Caco-2 (cell line): Measurements from ENCODE around the gene TRMT2A. TPM values are rescaled to one million over a fixed set of nuclear protein-coding genes. Genes with fewer than 3 reads are reported as not detected.

Source experiments
- BruUV-seq: library from RNA; stranded (reverse); fragments of 400-500 nt; replicated peaks from 2 replicates; lab custom pipeline; 2021; lab: Mats Ljungman, UMichigan
- CTCF ChIA-PET: fragments of 300-600 bp; sonication (Branson Sonifier 250); formaldehyde crosslinking; loops from one replicate; lab custom pipeline; 2022; ENCODE audit warnings: antibody characterized with exemption; lab: Charles Lee
- POLR2A ChIA-PET: fragments of 300-600 bp; sonication (Branson Sonifier 250); formaldehyde crosslinking; loops from one replicate; lab custom pipeline; 2022; ENCODE audit warnings: antibody characterized with exemption; lab: Charles Lee
- DNase-seq, 2 experiments: peaks; one replicate each; pipeline versions ENCODE4 v3.0.0 to v3.0.0-alpha.2; 2020 to 2022
- H3K27me3 ChIP-seq: replicated peaks from 2 replicates; pipeline ENCODE4 v1.6.0; 2011; ENCODE audit warnings: low read length; ENCODE audit not compliant: control insufficient read depth, insufficient read depth
- H3K36me3 ChIP-seq: 2 replicates; pipeline ENCODE4 v1.5.1; 2011; ENCODE audit warnings: low read length; ENCODE audit not compliant: control insufficient read depth, insufficient read depth
- H3K4me1 ChIP-seq: fragments of 250-450 bp; sonication (Bioruptor Pico); 2 replicates; pipeline ENCODE4 v1.5.1; 2020; ENCODE audit warnings: mild to moderate bottlenecking
- H3K4me3 ChIP-seq: 2 replicates; pipeline ENCODE4 v1.5.1; 2011; ENCODE audit warnings: low read depth, mild to moderate bottlenecking, control low read depth, low read length
- H3K9me3 ChIP-seq: fragments of 250-450 bp; sonication (Bioruptor Pico); 2 replicates; pipeline ENCODE4 v1.5.1; 2020; ENCODE audit warnings: mild to moderate bottlenecking, moderate library complexity
- H3K27ac Mint-ChIP-seq: one replicate; pipeline ENCODE4 v1.8.0; 2022; ENCODE audit warnings: mixed read lengths; ENCODE audit not compliant: unreplicated experiment
- H3K27me3 Mint-ChIP-seq: one replicate; pipeline ENCODE4 v1.8.0; 2022; ENCODE audit warnings: mixed read lengths; ENCODE audit not compliant: insufficient read depth, unreplicated experiment
- H3K36me3 Mint-ChIP-seq: one replicate; pipeline ENCODE4 v1.8.0; 2022; ENCODE audit warnings: mild to moderate bottlenecking, mixed read lengths; ENCODE audit not compliant: insufficient read depth, unreplicated experiment
- H3K4me1 Mint-ChIP-seq: one replicate; pipeline ENCODE4 v1.8.0; 2022; ENCODE audit warnings: low read depth, mixed read lengths; ENCODE audit not compliant: unreplicated experiment
- H3K4me3 Mint-ChIP-seq: one replicate; pipeline ENCODE4 v1.8.0; 2022; ENCODE audit warnings: mild to moderate bottlenecking, moderate library complexity, mixed read lengths; ENCODE audit not compliant: unreplicated experiment
- H3K9me3 Mint-ChIP-seq: one replicate; pipeline ENCODE4 v1.8.0; 2022; ENCODE audit warnings: mixed read lengths; ENCODE audit not compliant: unreplicated experiment
- intact Hi-C: fragments of 100-400 bp; cut with micrococcal nuclease; formaldehyde crosslinking; loops from one replicate; pipeline ENCODE4 v1.10.0; 2022; ENCODE audit not compliant: unreplicated experiment
- total RNA-seq: library from RNA; stranded (reverse); gene quantifications from 2 replicates; pipeline ENCODE4 v1.2.3, GENCODE V29; 2022
- TF ChIP-seq, protein P1 (sequence below), 2 experiments: fragments of 200-600 bp in 1 of 2; IDR thresholded peaks; 1 replicate in 1 of 2; 2 replicates in 1 of 2; pipeline versions ENCODE4 v1.5.1 to v1.8.0; 2011 to 2022; ENCODE audit warnings: antibody characterized with exemption in 1 of 2, control low read depth in 1 of 2, inconsistent platforms in 1 of 2, low read depth in 1 of 2, low read length in 1 of 2, mild to moderate bottlenecking in 1 of 2, moderate library complexity in 1 of 2; ENCODE audit not compliant: insufficient read depth in 1 of 2, severe bottlenecking in 1 of 2, unreplicated experiment in 1 of 2

TRMT2A gene
- total RNA-seq, 1 experiment from 2014 or later, result 41.1 TPM

- intact Hi-C loops, result loop anchor here (10.0 kb wide), 1 partner anchor 152 kb away; no protein-coding TSS in a partner anchor
- Mint-ChIP-seq H3K27me3 (no peaks in the 10 kb centered on the region), H3K4me3 (peak overlapping the region; percentile 81), H3K9me3 (no peaks in the 10 kb centered on the region), H3K4me1 (peaks cover 6% of the 10 kb centered on the region), H3K36me3 (peaks cover 90% of the 10 kb centered on the region), H3K27ac (peak overlapping the region; percentile 87)
- Histone ChIP-seq H3K9me3 (no peaks in the 10 kb centered on the region; the same call in 1 of the 2 replicates), H3K4me1 (peaks cover 22% of the 10 kb centered on the region), H3K4me3 (peak overlapping the region; percentile 81), H3K27me3 (no peaks in the 10 kb centered on the region), H3K36me3 (peaks cover 5% of the 10 kb centered on the region)
- CTCF ChIA-PET, result interaction anchor here (1.3 to 1.4 kb wide), 2 partner anchors 13 to 154 kb away, joined by 3 to 5 read pairs; no protein-coding TSS in a partner anchor
- DNase-seq, result no peak
- POLR2A ChIA-PET, result interaction anchor here (0.6 to 1.2 kb wide), 3 partner anchors 37 to 95 kb away, joined by 3 to 4 read pairs (median 4); partner anchors contain the start of gene TANGO2
- TF ChIP-seq, protein P1, sequence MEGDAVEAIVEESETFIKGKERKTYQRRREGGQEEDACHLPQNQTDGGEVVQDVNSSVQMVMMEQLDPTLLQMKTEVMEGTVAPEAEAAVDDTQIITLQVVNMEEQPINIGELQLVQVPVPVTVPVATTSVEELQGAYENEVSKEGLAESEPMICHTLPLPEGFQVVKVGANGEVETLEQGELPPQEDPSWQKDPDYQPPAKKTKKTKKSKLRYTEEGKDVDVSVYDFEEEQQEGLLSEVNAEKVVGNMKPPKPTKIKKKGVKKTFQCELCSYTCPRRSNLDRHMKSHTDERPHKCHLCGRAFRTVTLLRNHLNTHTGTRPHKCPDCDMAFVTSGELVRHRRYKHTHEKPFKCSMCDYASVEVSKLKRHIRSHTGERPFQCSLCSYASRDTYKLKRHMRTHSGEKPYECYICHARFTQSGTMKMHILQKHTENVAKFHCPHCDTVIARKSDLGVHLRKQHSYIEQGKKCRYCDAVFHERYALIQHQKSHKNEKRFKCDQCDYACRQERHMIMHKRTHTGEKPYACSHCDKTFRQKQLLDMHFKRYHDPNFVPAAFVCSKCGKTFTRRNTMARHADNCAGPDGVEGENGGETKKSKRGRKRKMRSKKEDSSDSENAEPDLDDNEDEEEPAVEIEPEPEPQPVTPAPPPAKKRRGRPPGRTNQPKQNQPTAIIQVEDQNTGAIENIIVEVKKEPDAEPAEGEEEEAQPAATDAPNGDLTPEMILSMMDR (IDR thresholded peaks at IDR 0.05; ENCODE audit: insufficient read depth in 1 of 2, low read depth in 1 of 2, low read length in 1 of 2, severe bottlenecking in 1 of 2, unreplicated experiment in 1 of 2), result no peak
- BruUV-seq, result TSS peak; percentile 55
These were observed 563 bp downstream of the TRMT2A start for GRCh38 chr22:20116376-20116950.

GRCh38 chr22:20115691-20116375 lies 1.2 kb downstream of the TRMT2A start, which contains the start of gene RANBP1:
Gene RANBP1 (plus strand): TSS chr22:20116104. CDS start chr22:20116185, 81 bp downstream.
- H3K27me3 Mint-ChIP-seq, result no peaks in the 10 kb centered on the region
- TF ChIP-seq, protein P1 (IDR thresholded peaks at IDR 0.05; ENCODE audit: insufficient read depth in 1 of 2, low read depth in 1 of 2, low read length in 1 of 2, severe bottlenecking in 1 of 2, unreplicated experiment in 1 of 2), result no peak
- Histone ChIP-seq H3K4me1 (peaks cover 22% of the 10 kb centered on the region), H3K36me3 (peaks cover 5% of the 10 kb centered on the region), H3K9me3 (no peaks in the 10 kb centered on the region; the same call in 1 of the 2 replicates), H3K4me3 (peak within 1 kb of the TSS; percentile 81), H3K27me3 (no peaks in the 10 kb centered on the region)
- DNase-seq, result no peak
- POLR2A ChIA-PET, result interaction anchor here (0.6 kb wide), 1 partner anchor 37 kb away, joined by 4 read pairs; no protein-coding TSS in a partner anchor
- BruUV-seq, result no TSS peak
- H3K27ac Mint-ChIP-seq, result peak within 1 kb of the TSS; percentile 87
- H3K4me1 Mint-ChIP-seq, result peaks cover 6% of the 10 kb centered on the region
- CTCF ChIA-PET, result interaction anchor here (1.4 kb wide), 1 partner anchor 153 kb away, joined by 3 read pairs; no protein-coding TSS in a partner anchor
- no peaks in the 10 kb centered on the region for H3K9me3 Mint-ChIP-seq
- intact Hi-C loops, result loop anchor here (10.0 kb wide), 1 partner anchor 151 kb away; no protein-coding TSS in a partner anchor
- H3K36me3 Mint-ChIP-seq, result peaks cover 90% of the 10 kb centered on the region
- peak within 1 kb of the TSS; percentile 81 for H3K4me3 Mint-ChIP-seq
